ENCODE results near the gene TRIM32.

The TRIM32 gene

DNA sequence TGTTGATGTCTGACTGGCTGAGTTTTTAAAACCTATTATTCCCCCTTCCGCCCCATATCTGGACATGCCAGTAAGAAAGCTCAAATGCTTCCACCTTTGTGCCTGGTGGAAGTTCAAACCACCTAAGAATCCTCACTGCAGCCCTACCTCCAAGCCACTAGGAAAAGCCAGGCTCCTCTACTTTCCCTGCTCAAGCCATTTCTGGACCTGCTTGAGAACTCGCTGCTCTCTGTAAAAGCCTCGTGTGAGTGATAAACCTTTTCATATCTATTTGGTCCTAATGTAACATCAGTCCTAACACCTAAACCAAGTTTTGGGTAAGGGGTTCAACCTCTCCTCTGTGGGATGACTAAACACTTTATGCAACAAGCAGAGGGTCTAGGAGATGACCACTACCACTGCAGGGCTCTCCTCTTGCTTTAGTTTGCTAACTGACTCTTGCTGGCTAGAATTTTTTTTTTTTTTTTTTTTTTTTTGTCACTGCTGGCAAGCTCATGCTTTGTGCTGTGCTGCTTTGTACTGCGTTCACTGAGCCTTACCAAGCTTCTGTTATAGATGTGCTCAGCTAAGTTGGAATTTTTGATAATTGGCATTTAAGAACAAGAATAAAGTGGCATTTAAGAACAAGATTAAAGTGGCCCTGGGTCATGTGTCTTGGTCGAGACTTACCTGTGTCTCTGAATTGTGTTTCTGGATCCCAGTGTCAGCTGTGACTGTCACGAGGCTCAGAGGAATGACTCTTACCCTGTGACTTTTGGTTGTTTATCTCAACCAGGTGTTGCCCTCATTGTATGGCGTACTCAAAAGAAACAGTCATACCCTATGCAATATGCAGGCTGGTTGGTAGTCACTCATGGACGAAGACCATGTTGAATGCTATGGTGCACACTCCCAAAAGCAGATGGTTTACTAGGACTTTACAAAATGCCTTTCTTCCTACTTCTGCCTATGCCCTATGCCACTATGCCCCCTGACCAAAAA is 19.5 kb downstream of the TRIM32 start:
- no peak for DNase-seq

GRCh38 chr9:116712781-116713180 is 25.7 kb downstream of the TRIM32 start:
- no peak for DNase-seq

GRCh38 chr9:116713271-116713670 is 26.2 kb downstream of the TRIM32 start:
- no peak for DNase-seq

GRCh38 chr9:116715751-116716150 is 28.6 kb downstream of the TRIM32 start:
- DNase-seq: no peak

DNA sequence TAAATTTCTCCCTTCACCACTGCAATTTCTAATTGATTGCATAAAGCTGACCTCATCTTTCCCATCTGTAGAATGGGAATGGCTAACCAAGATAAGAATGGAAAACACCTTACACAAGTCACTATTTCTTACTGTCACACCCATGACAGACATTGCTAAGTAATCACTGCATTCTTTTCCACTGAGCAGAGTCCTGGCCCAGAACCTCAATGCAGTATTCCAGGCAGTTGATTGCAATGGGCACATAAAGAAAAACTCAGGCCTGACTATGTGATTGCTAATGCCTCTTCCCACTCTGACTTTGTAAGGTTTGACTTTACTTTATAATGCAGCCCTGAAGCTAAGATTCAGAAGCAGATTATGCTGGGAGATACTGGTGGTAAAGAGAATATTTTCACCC is 29.3 kb downstream of the TRIM32 start:
- no peak for DNase-seq

GRCh38 chr9:116717150-116717549 is 30.0 kb downstream of the TRIM32 start:
- DNase-seq: no peak

- no peak for DNase-seq
Observed at GRCh38 chr9:116718111-116718510, 31.0 kb downstream of the TRIM32 start.

DNA sequence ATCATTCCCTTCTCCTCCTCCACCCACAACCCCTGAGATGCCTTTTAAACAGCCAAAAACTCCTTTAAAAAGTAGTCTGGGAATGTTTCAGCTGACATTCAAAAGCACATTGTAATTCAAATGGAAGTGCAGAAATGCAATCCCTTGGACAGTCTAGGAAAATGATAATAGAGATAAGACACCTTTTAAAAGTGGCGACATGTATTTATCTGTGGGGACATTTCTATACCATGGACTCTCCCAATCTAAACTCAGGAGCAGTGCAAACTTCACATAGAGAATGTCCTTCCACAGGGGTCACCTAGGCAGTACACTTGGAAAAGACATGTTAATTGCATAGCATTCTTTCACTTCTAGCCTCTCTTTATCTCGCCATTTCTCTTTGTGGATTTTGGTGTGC is 33.0 kb downstream of the TRIM32 start:
- no peak for DNase-seq

GRCh38 chr9:116721411-116721810 is 34.3 kb downstream of the TRIM32 start:
- DNase-seq: no peak

DNA sequence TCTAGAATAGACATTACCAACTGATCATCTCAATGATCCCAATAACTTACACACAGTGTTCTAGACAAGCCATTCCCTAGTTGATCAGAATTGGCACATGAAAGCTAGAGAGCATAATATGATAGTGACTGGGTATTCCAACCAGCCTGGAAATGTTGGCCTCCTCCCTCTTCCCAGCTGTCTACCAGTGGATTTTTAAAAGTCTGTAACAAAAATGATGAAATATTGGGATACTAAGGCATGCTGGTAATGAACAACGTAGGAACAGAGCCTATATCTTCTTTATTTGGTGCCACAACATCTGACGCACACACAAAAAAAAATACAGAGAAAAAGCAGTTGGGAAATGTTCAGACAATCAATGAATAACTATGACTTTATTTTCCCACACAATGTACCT is 34.8 kb downstream of the TRIM32 start:
- DNase-seq: no peak

GRCh38 chr9:116724123-116724522 is 37.0 kb downstream of the TRIM32 start:
- no peak for DNase-seq

DNA sequence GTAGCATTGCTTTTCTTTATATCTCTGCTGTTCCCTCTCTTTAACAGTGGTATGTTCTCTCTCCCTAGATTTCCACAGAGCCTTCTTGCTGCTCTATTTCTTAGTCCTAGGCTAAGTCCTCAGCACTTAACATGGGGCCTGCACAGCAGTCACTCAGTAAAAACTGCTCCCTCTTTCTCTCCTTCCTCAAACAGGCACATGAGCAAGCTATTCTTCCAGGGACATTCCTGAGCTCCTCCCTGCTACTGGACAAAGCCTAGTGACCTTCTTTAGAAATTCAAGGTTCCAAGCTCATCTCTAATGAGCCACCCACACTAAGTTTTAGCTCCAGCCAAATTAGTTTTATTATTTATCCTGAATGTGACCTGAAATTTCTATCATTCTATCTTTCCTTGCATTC is 39.5 kb downstream of the TRIM32 start:
- no peak for DNase-seq

- DNase-seq: no peak
Observed at GRCh38 chr9:116733010-116733641, 46.0 kb downstream of the TRIM32 start.

DNA sequence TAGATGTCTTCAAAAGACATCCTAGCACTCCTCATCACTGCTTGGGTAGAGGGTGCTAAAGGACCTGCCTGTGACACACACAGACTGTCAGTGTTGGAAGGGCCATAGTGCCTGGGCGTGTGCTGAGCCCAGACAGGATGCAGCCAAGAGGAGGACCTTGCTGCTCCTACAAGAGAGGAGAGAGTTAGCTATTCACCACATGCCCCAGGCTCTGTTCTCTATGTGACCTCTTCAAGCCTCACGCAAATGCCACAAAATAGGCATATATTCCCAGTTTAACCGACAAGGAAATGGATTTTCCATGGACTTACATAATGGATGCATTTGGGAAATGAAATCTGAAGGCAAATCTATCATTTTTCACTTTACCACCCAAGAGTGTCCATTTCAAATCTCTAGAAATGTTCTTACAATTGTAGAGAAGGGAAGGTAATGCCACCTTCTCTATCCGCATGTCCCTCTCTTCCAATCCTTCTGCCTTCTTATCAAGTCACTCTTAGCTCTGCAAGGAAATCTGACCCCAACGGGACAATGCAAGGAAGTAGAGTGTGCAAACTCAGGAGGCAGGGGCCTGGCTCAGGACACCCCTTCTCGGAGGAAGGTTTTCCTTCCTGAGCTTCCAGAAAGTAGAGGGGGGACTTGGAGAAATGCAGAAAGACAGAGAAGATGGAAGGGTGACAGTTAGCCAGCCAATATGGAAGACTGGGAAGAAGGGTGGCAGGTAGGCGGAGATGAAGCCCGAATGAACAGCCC is 49.5 kb downstream of the TRIM32 start:
- no peak for DNase-seq

GRCh38 chr9:116737152-116737546 is 50.0 kb downstream of the TRIM32 start:
- DNase-seq: peak in 3 of 5 donors; percentile 14 to 40 (median 21)

- no peak for DNase-seq
Observed at GRCh38 chr9:116741086-116741740, 54.1 kb downstream of the TRIM32 start.

GRCh38 chr9:116741742-116742141 is 54.6 kb downstream of the TRIM32 start:
- no peak for DNase-seq

DNA sequence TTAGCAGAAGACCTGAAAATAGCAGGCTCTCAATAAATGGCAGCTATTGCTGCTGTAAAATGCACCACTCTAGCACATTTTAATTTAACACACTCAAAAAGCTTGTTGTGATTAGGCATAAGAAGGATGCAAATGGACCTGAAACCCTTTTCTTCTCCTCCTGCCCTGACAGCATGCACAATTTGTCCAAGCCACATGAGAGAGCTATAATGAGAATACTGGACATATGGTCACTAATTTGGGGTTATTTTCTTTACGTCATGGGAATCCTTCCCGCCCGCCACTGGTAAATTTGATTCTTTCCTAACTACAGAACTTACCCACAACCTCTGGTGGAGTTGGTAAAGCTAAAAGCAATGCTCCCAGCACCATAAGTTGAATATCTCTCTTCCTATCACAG is 62.1 kb downstream of the TRIM32 start:
- no peak for DNase-seq

DNA sequence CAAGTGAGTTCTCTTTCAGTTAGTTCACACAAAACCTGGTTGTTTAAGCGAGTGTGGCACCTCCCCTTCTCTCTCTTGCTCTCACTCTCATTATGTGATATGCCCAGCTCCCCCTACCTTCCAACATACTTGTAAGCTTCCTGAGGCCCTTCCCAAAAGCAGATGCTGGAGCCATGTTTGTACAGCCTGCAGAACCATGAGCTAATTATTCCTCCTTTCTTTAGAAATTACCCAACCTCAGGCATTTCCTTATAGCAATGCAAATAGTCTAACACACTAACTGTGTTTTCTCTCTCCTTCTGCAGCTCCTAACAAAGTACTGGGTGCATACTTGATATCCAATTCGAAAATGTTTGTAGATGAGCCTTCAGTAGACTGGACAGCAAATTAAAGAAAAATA is 62.7 kb downstream of the TRIM32 start:
- DNase-seq: no peak

DNA sequence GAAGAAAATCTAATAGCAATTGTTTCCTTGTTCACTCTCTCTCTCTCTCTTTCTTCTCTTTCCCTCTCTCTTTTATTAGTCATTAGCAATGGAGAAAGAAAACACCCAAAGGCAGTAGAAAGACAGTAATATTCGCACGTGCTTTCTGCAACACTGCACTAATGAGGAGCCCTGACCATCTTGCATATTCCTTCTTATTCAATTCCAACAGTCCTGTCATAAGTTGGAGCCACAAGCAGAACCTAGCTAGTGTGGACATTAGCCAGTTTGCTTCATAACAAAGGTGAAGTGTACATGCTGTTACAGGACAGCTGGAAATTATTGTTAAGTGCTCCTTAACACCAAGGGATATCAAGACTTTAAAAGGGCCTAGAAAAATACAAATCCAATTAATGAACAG is 63.4 kb downstream of the TRIM32 start:
- no peak for DNase-seq

Measured in T-helper 1 cell (primary cell).